ENCODE data around the gene FARP1.

Gene FARP1

GRCh38 chr13:98309569-98310335 is 166.9 kb downstream of the FARP1 start:
- no peaks in the 10 kb centered on the region for H3K36me3 ChIP-seq (ENCODE audit: control insufficient read depth, insufficient read depth, low read length)
- no peaks in the 10 kb centered on the region for H3K4me1 ChIP-seq
- H3K27ac ChIP-seq, result no peak overlapping the region
- no peak overlapping the region for H2AFZ ChIP-seq
- no peak for TF ChIP-seq CTCF (IDR thresholded peaks at IDR 0.05)
- peaks cover 2% of the 10 kb centered on the region for H3K79me2 ChIP-seq
- H3K9me3 ChIP-seq (ENCODE audit: control insufficient read depth, low read length), result no peaks in the 10 kb centered on the region
- no peak overlapping the region for H3K9ac ChIP-seq
- no peak overlapping the region for H3K4me2 ChIP-seq (ENCODE audit: low read length)
- H3K27me3 ChIP-seq (ENCODE audit: control insufficient read depth, insufficient read depth, low read length), result no peaks in the 10 kb centered on the region
- no peak overlapping the region for H3K4me3 ChIP-seq (ENCODE audit: low read depth, low read length)

GRCh38 chr13:98310485-98311199 is 167.7 kb downstream of the FARP1 start:
- Histone ChIP-seq H3K36me3 (ENCODE audit: control insufficient read depth, insufficient read depth, low read length) (no peaks in the 10 kb centered on the region), H3K9ac (no peak overlapping the region), H3K27ac (no peak overlapping the region), H3K4me2 (ENCODE audit: low read length) (no peak overlapping the region), H3K4me1 (no peaks in the 10 kb centered on the region), H3K79me2 (peaks cover 2% of the 10 kb centered on the region), H3K9me3 (ENCODE audit: control insufficient read depth, low read length) (no peaks in the 10 kb centered on the region), H2AFZ (no peak overlapping the region), H3K4me3 (ENCODE audit: low read depth, low read length) (no peak overlapping the region), H3K27me3 (ENCODE audit: control insufficient read depth, insufficient read depth, low read length) (no peaks in the 10 kb centered on the region)
- no peak for TF ChIP-seq CTCF (IDR thresholded peaks at IDR 0.05)

- no peak overlapping the region for H3K9ac ChIP-seq
- no peak for TF ChIP-seq CTCF (IDR thresholded peaks at IDR 0.05)
Observed at GRCh38 chr13:98311200-98311548, 168.3 kb downstream of the FARP1 start.

GRCh38 chr13:98312606-98313005 is 169.7 kb downstream of the FARP1 start:
- no peak overlapping the region for H2AFZ ChIP-seq
- TF ChIP-seq CTCF (IDR thresholded peaks at IDR 0.05), result no peak
- H3K4me3 ChIP-seq (ENCODE audit: low read depth, low read length), result no peak overlapping the region
- H3K9me3 ChIP-seq (ENCODE audit: control insufficient read depth, low read length), result no peaks in the 10 kb centered on the region
- no peak overlapping the region for H3K9ac ChIP-seq
- H3K4me1 ChIP-seq, result no peaks in the 10 kb centered on the region
- H3K36me3 ChIP-seq (ENCODE audit: control insufficient read depth, insufficient read depth, low read length), result no peaks in the 10 kb centered on the region
- H3K27me3 ChIP-seq (ENCODE audit: control insufficient read depth, insufficient read depth, low read length), result no peaks in the 10 kb centered on the region
- no peak overlapping the region for H3K27ac ChIP-seq
- peaks cover 2% of the 10 kb centered on the region for H3K79me2 ChIP-seq
- no peak overlapping the region for H3K4me2 ChIP-seq (ENCODE audit: low read length)

More at GRCh38 chr13:98311200-98311548, 168.3 kb downstream of the FARP1 start:
- no peaks in the 10 kb centered on the region for H3K9me3 ChIP-seq (ENCODE audit: control insufficient read depth, low read length)
- peaks cover 2% of the 10 kb centered on the region for H3K79me2 ChIP-seq
- H3K27ac ChIP-seq, result no peak overlapping the region
- no peak overlapping the region for H3K4me3 ChIP-seq (ENCODE audit: low read depth, low read length)
- H3K4me1 ChIP-seq, result no peaks in the 10 kb centered on the region
- no peaks in the 10 kb centered on the region for H3K27me3 ChIP-seq (ENCODE audit: control insufficient read depth, insufficient read depth, low read length)
- H2AFZ ChIP-seq, result no peak overlapping the region
- no peak overlapping the region for H3K4me2 ChIP-seq (ENCODE audit: low read length)
- H3K36me3 ChIP-seq (ENCODE audit: control insufficient read depth, insufficient read depth, low read length), result no peaks in the 10 kb centered on the region

Measured in parathyroid adenoma (tissue), 2 donors.